Measurements from ENCODE around the gene ERCC5. TPM values are rescaled to one million over a fixed set of nuclear protein-coding genes. Genes with fewer than 3 reads are reported as not detected.
A peak's percentile ranks its signal among the peaks of the same experiment; 100 is the strongest.

The ERCC5 gene
- total RNA-seq, 6 experiments from 2014 or later, result 54.1 to 64.4 (median 59.8) TPM

GRCh38 chr13:102839462-102839861, 6.4 kb upstream of the ERCC5 start:
- Mint-ChIP-seq H3K27me3 (ENCODE audit: insufficient read depth) (no peaks in the 10 kb centered on the region), H3K4me3 (no peak overlapping the region; the same call in 1 of the 2 replicates), H3K27ac (peak overlapping the region; percentile 42), H3K4me1 (ENCODE audit: low read depth) (peaks cover 27% of the 10 kb centered on the region), H3K9me3 (no peaks in the 10 kb centered on the region), H3K36me3 (ENCODE audit: low read depth) (peaks cover 33% of the 10 kb centered on the region)
- no peak for TF ChIP-seq CTCF (IDR thresholded peaks at IDR 0.05)
- no peak for DNase-seq

GRCh38 chr13:102845289-102845629, 573 bp upstream of the ERCC5 start:
- no peak for TF ChIP-seq CTCF (IDR thresholded peaks at IDR 0.05)
- peaks cover 9% of the 10 kb centered on the region; the same call in 1 of the 2 replicates for H3K36me3 Mint-ChIP-seq (ENCODE audit: low read depth)
- H3K27me3 Mint-ChIP-seq (ENCODE audit: insufficient read depth), result 0 out of 2 replicates have a peak, but pooled peaks cover 2% of the 10 kb centered on the region
- peak overlapping the region; percentile 99 for H3K4me3 Mint-ChIP-seq
- peak overlapping the region; percentile 93 for H3K27ac Mint-ChIP-seq
- DNase-seq, result no peak
- peaks cover 29% of the 10 kb centered on the region for H3K4me1 Mint-ChIP-seq (ENCODE audit: low read depth)
- no peaks in the 10 kb centered on the region for H3K9me3 Mint-ChIP-seq

GRCh38 chr13:102846261-102847015, 606 bp downstream of the ERCC5 start:
- no peak for TF ChIP-seq CTCF (IDR thresholded peaks at IDR 0.05)

GRCh38 chr13:102847272-102848234, 1.7 kb downstream of the ERCC5 start:
- Mint-ChIP-seq H3K27me3 (ENCODE audit: insufficient read depth) (0 out of 2 replicates have a peak, but pooled peaks cover 2% of the 10 kb centered on the region), H3K4me3 (peak overlapping the region; percentile 99), H3K36me3 (ENCODE audit: low read depth) (peaks cover 9% of the 10 kb centered on the region; the same call in 1 of the 2 replicates), H3K9me3 (no peaks in the 10 kb centered on the region), H3K27ac (peak overlapping the region; percentile 93), H3K4me1 (ENCODE audit: low read depth) (peaks cover 37% of the 10 kb centered on the region)
- peak; percentile 83 for TF ChIP-seq CTCF (IDR thresholded peaks at IDR 0.05)
- no peak for DNase-seq

More at GRCh38 chr13:102846261-102847015, 606 bp downstream of the ERCC5 start:
- Mint-ChIP-seq H3K4me1 (ENCODE audit: low read depth) (peaks cover 35% of the 10 kb centered on the region), H3K27me3 (ENCODE audit: insufficient read depth) (0 out of 2 replicates have a peak, but pooled peaks cover 2% of the 10 kb centered on the region), H3K27ac (peak overlapping the region; percentile 93), H3K36me3 (ENCODE audit: low read depth) (peaks cover 9% of the 10 kb centered on the region; the same call in 1 of the 2 replicates), H3K4me3 (peak overlapping the region; percentile 99), H3K9me3 (no peaks in the 10 kb centered on the region)
- peak; percentile 28 for DNase-seq

GRCh38 chr13:102848956-102849355, 3.1 kb downstream of the ERCC5 start:
- 0 out of 2 replicates have a peak, but pooled peaks cover 2% of the 10 kb centered on the region for H3K27me3 Mint-ChIP-seq (ENCODE audit: insufficient read depth)
- H3K4me1 Mint-ChIP-seq (ENCODE audit: low read depth), result peaks cover 41% of the 10 kb centered on the region
- H3K4me3 Mint-ChIP-seq, result no peak overlapping the region
- no peaks in the 10 kb centered on the region for H3K9me3 Mint-ChIP-seq
- peak overlapping the region; percentile 5; the same call in 1 of the 2 replicates for H3K27ac Mint-ChIP-seq
- TF ChIP-seq CTCF (IDR thresholded peaks at IDR 0.05), result no peak
- no peak for DNase-seq
- peaks cover 11% of the 10 kb centered on the region for H3K36me3 Mint-ChIP-seq (ENCODE audit: low read depth)

Measured in HFFc6 (cell line).